DMS 273 treated with DMSO at 0.1 percent for 48 hours (cell line): ENCODE data around the gene LCA5L.

Experiments
- DNase-seq: peaks from one replicate; lab custom pipeline; 2025; lab: John Stamatoyannopoulos, UW

The LCA5L gene

DNA sequence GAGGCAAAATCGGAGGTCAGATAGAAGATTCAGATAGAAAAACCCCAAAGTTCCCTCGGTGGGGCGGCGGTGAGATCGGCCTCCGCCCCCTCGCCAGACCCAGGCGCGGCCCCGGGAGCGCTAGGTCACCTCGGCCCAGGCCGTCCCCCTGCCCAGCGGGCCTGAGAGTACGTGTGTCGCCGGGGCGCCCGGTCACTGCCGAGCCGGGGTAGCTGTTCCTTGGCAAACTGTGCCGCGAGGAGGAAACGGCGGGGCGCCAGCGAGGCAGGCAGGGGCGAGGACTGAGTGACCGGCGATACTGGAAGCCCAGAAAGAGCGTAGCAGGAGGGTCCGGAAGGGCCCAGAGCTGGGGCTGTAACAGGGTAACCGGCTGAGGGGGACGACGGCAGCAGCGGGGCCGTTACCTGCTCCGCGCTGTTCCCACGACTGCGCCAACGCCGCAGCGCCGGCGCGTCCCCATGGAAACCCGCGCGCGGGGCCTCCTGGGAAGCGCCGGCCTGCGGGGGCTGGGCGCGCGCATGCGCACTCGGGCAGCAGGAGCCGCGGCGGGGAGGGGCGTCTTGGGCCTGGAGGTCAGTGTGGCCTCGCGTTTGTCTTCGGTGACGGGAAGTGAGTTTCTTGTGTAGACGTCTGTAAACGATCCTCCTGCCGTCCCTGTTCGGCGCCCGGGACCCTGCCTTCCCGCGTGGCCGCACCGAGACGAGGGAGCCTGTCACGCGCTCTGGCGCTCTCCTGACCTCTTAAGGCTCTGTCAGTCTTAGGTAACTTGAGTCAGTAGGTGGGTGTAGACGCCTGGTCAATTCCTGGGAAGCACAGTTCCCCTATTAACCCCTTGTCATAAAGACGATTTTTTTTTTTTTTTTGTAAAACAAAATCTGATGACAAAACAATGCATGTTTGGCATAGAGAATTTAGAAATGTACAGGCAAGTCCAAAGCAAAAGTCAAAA is at the start of gene LCA5L:
Gene LCA5L (minus strand): TSS at position 458 of the 949 bp plus-strand sequence. CDS start 17,285 bp downstream, outside the sequence.
- peak; percentile 69 for DNase-seq

GRCh38 chr21:39489380-39489924 is 43.9 kb upstream of the LCA5L start:
- no peak for DNase-seq

GRCh38 chr21:39484711-39485276 is 39.2 kb upstream of the LCA5L start:
- no peak for DNase-seq

GRCh38 chr21:39483917-39484316 is 38.3 kb upstream of the LCA5L start:
- no peak for DNase-seq

GRCh38 chr21:39481886-39482285 is 36.3 kb upstream of the LCA5L start:
- no peak for DNase-seq

DNA sequence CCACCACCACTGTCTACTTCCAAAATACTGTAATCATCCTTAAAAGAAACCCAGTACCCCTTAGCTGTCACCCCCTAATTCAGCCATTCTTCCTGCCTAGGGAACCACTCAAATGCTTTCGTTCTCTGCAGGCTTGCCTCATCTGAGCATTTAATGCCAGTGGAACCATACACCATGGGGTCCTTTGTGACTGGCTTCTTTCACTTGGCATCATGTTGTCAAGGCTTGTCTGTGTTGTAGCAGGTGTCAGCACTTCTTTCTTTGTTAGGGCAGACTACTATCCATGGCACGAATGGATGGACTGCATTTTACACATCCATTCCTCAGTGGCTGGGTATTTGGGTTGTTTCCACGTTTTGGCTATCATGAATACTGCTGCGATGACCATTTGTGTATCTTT is 34.7 kb upstream of the LCA5L start:
- DNase-seq, result no peak

GRCh38 chr21:39479814-39480182 is 34.2 kb upstream of the LCA5L start:
- DNase-seq, result no peak

GRCh38 chr21:39479164-39479813 is 33.7 kb upstream of the LCA5L start:
- no peak for DNase-seq

GRCh38 chr21:39474611-39475010 is 29.0 kb upstream of the LCA5L start:
- no peak for DNase-seq

DNA sequence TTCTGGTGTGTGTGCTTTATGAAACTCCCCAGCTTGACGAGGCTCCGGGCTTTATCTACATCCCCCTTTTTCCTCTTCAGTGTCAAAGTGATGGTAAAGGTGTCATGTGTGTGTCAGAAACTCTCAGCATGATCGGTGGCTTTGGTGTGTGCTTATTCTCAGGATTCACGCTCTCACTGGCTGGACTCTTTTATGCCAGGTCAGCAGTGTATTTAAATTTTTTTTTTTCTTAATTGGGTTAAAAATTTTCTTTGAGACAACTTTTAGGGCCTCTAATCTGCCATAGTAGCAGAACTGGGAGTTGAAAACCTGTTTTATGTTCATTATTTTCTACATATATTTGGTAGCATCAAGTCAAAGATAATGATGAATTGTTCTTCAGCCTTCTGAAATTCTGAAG is 27.2 kb upstream of the LCA5L start:
- DNase-seq, result no peak

DNA sequence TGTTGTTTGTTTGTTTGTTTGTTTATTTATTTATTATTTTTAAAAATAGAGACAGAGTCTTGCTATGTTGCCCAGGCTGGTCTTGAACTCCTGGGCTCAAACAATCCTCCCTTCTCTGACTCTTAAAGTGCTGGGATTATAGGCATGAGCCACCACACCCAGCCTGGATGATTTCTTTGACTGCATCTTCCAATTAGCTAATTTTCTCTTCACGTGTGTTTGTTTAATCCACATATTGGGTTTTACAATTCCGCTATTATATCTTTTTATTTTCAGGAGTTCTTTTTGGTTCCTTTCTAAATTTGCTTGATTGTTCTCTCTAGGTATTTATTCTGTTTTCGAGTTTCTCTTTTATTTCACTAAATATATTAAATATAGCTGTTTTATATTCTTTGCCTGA is 26.0 kb upstream of the LCA5L start:
- DNase-seq, result no peak

GRCh38 chr21:39468559-39468958 is 23.0 kb upstream of the LCA5L start:
- no peak for DNase-seq

DNA sequence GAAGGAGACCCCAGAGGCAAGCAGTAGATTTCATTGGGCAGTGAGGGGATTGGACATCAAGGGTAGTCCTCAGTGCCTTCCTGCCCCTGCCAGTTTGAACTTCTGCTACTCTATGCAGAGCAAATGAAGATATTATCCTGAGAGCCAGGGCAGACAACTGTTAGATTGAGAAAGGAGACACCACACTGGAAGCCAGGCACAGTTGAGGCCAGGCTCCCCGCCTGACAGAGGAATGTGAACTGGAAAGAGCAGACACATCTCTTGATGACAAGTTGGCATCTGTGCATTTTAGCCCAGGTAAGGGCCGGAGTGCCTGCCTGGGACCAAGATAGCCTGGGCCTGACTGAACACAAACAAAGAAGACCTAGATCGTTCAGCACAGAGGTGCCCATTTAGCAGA is 22.2 kb upstream of the LCA5L start:
- DNase-seq, result no peak

DNA sequence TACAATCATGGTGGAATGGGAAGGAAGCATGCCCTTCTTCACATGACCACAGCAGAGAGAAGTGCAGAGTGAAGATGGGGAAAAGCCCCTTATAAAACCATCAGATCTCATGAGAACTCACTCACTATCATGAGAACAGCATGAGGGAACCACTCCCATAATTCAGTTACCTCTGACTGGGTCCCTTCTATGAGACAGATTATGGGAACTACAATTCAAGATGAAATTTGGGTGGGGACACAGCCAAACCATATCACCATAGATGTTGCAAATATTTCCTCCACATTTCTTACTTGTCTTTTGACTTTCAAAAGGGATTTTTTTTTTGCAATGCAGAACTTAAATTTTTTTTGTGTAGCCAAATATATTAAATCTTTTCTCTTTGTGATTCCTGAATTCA is 21.0 kb upstream of the LCA5L start:
- DNase-seq, result no peak

DNA sequence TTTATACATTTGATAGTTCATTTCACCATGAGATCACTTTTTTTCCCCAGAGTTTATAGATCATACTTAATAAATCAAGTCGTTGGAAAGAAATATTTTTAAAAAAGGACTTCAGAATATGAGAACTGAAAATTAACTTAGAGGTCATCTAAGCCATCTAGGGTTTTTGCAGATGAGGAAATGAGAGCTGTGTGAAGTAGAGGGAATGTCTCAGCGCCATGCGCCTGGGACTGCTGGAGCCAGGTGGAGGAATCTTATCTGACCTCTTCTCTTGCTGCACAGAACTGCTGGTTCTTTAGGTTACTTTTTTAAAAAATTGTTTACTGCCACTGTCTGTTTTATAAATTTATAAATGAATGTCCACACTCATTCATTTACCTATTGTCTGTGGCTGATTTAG is 17.7 kb upstream of the LCA5L start:
- DNase-seq, result no peak

DNA sequence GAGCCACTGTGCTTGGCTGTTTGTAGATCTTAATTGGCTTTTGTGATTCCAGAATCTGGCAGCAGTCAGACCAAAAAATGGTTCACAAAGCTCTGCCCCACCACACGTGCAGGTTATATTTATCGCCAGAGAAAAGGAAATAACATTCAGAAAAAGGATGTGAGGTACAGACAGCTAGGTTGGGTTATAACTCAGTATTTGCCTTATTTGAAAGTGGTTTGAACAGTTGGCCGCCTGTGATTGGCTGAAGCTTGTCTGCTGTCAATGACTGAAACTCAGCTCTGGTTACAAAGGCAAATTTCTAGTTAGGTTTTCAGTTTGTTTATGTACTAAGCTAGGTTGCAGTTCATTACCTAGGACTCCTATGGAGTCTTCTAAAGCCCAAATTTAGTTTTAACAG is 15.8 kb upstream of the LCA5L start:
- no peak for DNase-seq

GRCh38 chr21:39456665-39457064 is 11.1 kb upstream of the LCA5L start:
- no peak for DNase-seq

- DNase-seq, result no peak
These were observed 9.5 kb upstream of the LCA5L start for GRCh38 chr21:39454949-39455668.

DNA sequence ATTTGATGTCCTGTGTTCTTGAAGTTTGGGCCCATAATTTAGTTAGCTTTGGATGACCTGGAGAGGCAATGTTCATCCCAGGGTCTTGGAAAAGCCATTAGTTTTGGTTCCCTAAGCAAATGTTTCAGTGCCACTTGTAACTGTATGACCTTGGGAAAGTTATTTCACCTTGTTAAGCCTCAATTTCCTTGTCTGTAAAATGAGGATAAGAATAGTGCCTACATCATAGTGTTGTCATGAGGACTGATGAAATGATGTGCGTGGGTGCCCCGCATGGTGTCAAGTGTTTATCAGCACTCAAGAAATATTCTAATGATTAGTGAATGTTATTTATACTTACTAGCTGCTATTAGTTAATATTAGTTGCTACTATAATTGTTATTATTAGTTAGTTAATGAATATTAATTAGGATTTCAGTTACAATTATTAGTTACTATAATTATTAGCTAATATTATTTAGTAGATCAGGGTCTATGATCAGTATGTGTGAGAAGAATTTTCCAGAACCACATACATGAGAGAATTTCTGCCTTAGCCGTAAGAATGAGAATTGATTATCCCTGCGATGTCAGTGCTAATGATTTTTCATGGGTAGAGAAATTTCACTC is 8.1 kb upstream of the LCA5L start:
- DNase-seq, result no peak

GRCh38 chr21:39452970-39453342 is 7.4 kb upstream of the LCA5L start:
- DNase-seq, result no peak

DNA sequence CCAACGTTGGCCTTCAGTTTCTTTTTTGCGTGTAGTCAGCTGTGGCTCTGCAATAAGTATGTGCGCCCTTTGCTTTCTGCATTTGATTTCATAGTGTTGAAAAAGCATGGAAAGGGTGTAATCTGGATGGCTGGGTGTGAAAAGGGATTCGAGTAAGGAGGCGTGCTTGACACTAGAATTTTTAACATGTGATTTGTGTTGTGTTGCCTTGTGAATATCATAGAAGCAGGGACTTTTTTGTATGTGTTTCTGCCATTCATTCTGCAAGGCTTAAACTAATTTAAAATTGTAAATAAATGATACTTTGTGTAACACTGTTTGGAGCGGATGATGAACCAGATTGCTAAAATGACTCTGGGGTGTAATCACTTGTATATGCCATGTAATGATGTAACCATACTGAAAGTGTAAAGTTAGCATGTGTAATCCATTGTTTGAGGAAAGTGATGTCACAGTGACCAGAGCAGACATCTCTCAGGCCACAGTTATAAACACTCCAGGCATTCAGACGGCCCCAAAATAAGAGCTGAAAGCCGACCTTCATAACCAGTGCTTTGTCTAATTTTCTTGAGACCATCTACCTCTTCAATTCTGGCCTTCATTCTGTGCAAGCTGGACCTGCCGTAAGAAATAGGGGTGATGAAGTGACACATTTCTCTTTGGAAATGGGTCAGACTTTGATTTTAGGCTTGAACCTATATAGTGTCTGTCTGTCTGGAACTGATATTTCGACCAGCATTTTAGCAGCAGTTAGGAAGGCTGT is 6.8 kb upstream of the LCA5L start:
- no peak for DNase-seq
